Renal cortex interstitium (tissue), 11 donors: ENCODE measurements around the gene MAEA. TPM values are rescaled to one million over a fixed set of nuclear protein-coding genes. Genes with fewer than 3 reads are reported as not detected.

Experiments used
- DNase-seq, 11 donors: peaks; one replicate each; pipeline ENCODE4 v3.0.0-alpha.2; 2013; ENCODE audit warnings: low read depth in 9 of 11, low spot score in 4 of 11; ENCODE audit errors: extremely low read depth in 1 of 11
- polyA plus RNA-seq, 3 donors: library from polyadenylated mRNA; unstranded; fragments of 120-200 nt; gene quantifications; one replicate each; pipeline ENCODE4 v1.2.1, GENCODE V29; 2013; ENCODE audit not compliant: insufficient read length in 3 of 3

Gene MAEA
- polyA plus RNA-seq, 3 donors, result 59.8 to 85.4 (median 73.0) TPM

DNA sequence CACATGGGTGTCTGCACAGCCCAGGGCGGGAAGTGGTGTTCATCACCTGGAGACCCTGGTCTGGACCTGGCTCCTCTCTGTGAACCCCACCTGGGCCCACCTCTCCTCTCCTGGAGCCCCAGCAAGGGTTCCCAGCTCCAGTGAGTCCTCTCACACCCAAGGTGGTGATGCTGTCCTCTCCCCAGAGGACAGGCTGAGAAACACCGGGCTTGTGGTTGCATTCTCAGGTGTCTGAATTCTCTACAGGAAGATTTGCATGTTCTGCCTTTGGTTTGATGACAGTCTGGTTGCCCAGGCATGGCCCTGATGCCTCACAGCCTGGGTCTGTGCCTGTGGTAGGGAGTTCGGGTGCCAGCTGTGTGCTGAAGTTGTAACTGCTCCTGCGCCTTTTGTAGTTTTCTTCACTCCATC is 3.8 kb downstream of the MAEA start:
- DNase-seq, result no peak

DNA sequence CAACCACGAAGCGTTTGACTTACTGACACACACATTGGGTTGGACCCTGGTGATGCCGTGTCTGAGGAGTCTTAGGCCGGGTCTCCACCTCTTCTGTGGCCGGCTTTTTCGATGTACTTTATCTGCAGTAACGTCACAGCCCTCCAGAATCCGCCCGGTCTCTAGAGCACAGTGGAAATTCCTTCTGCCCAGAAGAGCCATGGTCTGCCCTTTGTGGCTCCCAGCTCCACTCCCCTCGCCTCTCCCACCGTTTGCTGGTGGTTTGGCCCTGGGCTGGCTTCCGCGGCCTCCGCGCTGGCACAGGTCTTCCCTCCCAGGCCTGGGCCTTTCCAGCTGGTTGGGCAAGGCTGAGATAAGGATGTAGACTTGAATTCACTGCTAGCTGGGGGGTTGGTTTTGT is 4.3 kb downstream of the MAEA start:
- no peak for DNase-seq

DNA sequence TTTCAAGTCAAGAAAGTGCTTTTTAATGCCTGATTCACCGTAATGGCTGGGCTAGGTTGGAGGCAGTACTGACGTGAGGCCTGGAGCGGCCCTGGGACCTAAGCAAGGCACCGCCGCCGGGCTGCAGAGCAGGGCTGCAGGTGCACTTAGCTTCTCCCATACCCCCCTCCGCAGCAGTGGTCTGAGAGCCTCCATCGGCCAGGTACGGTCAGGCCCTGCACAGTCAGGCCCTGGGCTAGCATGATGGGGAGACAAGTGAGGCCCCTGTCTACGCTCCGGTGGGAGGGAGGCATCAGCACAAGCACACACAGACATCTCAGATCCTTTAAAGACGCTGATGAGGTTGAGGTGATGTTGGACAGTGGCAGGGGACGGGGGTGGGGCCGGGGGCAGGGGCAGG is 4.7 kb downstream of the MAEA start:
- DNase-seq, result no peak

DNA sequence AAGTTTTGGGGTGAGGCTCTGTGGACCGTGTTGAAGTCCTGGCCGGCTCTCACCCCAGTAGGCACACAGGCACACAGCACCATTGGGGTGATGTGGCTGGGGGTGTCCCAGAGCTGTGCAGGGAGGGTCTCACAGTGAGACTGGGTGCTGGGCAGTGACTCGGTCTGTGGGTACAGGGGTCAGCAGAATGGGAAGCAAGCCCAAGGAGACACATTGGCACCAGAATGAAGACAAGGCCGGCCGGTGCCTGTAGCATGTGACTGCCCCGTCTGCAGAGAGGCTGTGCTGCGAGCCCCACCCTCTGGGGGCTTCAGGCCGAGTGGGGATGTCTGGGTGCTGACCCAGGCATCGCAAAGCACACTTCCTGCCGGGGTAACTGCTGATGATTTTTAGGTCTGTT is 5.2 kb downstream of the MAEA start:
- no peak for DNase-seq

DNA sequence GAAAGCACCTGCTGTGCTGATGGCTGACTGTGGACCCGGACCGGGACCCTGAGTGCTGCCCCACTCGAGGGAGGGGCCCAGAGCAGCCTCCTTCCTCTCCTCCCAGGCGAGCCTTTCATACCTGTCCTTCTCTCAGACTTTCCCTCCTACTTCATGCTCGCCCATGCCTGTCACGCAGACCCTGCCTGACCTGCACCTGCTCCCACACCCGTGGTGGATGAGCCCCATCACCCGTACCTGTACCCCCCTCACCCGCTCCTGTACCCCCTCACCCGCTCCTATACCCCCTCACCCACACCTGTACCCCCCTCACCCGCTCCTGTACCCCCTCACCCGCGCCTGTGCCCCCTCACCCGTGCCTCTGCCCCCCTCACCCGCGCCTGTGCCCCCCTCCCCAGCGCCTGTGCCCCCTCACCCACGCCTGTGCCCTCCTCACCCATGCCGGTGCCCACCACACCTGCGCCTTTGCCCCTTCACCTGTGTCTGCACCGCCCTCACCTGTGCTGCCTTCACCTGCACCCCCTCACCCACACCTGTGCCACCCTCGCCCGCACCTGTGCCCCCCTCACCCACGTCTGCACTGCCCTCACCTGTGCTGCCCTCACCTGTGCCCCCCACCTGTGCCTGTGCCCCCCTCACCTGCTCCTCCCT is 5.8 kb downstream of the MAEA start:
- DNase-seq, result no peak

DNA sequence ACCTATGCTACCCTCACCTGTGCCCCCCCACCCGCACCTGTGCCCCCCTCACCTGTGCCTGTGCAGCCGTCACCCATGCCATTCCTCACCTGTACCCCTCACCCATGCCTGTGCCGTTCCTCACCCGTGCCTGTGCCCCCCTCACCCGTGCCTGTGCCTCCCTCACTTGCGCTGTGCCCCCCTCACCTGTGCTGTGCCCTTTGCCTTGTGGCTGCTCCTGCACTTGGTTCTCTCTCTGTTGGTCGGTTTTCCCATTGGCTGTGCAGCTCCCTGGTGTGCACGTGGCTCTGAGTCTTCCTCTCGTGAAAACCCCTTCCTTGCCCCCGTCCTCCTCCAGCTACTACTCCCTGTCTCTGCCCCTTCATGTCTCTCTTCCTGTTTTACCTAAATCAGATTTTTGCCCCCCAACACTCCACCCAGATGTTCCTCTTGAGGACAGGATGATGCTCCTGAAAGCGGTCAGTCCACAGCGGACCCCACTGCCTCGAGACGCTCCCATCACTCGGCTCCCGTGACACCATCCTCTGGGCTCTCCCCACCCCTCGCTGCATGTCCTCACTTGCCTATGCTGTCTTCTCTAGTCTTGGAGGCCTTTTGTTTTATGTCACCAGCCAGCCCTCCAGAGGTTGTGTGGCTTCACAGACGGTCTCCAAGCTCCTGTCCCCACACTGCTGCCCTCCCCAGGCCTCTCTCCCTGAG is 6.8 kb downstream of the MAEA start:
- no peak for DNase-seq

DNA sequence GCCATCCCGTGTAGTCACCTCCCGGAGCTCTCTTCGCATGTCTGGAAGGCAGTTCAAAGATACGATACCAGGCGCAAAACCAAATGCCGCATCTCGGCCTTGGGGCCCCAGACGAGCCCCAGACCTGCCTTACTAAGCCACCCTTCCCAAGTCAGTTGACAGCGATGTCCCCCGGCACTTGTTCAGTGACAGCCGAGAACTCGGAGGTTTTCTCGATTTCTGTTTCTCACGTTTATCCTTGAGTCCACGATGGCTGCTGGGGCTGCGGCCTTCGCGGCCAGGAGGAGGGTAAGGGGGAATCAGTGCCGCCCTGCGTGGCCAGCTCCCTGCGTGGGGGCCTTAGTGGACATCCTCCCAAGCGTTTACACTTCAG is 7.3 kb downstream of the MAEA start:
- DNase-seq, result no peak

DNA sequence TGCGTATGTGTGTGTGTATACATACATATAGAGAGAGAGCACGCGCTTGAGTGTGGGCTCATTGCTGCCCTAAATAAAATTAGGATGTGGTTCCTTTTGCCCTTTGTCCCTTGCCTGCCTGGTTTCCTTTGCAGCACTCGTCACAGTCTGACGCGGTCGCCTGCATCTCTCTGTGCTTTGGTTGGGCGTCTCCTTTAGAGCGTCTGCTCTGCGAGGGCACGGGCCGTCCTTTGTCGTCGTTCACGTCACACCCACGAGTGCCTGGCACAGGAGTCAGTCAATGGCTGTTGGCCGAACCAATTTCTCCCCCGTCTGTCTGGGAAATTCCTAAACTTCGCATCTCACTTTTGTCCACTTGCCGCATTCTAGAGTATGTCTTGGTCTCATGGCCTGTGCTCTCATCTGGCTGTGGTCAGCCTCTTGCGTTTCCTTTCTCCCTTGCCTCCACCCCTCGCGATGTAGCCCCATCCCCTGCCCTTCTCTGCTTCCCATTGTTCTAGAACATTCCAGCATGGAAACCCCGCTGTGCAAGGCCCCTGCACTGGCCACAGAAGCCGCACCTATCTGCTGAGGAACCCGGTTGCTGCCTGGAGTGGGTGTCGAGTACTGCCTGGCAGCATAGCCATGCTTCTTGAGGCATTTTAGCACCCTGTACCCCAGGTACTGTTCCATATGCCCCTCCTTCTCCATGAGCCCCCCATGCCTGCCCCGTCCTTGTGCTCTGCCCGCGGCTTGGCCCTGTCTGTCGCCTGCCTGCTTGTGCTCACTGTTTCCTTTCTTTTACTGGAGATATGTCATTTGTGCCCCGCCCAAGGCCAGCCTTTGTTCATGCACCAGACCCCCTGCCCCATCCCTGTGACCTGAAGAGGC is 8.0 kb downstream of the MAEA start:
- DNase-seq, result no peak

DNA sequence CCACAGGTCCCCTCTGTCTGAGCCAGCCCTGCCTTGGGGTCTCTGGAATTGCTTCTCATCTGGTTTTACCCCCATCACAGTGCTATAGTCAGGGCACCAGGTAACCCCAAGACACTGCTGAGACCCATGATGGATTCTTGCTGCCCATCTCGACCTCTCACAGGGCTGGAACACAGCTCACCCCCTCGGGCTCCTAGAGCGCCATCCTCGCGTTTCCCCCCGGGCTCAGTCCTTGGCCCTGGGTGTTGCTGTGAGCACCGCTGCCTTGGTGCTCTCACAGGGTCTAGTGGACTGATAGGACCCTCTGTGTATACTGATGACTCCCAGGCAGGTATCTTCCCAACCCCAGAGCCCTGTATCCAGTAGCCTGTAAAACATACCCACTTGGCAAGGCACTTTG is 8.8 kb downstream of the MAEA start:
- no peak for DNase-seq

DNA sequence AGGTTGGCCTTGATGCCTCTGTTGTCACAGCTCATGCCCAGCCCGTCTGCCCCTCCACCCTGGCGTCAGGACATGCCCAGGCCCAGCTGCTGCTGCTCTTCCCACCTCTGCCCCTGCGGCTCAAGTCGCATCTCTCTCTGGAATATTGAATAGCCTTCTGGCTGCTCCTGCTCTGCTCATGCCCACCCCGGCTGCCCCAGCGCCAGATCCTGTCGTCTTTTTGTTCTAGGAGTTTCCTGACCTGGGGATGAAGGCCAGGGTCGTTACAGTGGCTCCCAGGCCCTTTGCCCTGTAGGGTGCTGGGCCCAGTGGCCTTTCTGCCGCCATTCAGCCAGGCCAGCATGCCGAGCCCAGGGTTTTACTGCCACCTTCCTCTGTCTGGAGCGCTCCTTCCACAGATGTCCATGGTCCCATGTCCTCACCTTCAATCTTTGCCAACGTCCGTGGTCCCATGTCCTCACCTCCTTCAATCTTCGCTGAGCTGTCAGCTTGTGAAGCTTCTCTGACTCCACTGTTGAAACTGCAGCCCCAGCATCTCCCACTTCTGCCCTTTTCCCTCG is 9.7 kb downstream of the MAEA start:
- DNase-seq, result no peak

DNA sequence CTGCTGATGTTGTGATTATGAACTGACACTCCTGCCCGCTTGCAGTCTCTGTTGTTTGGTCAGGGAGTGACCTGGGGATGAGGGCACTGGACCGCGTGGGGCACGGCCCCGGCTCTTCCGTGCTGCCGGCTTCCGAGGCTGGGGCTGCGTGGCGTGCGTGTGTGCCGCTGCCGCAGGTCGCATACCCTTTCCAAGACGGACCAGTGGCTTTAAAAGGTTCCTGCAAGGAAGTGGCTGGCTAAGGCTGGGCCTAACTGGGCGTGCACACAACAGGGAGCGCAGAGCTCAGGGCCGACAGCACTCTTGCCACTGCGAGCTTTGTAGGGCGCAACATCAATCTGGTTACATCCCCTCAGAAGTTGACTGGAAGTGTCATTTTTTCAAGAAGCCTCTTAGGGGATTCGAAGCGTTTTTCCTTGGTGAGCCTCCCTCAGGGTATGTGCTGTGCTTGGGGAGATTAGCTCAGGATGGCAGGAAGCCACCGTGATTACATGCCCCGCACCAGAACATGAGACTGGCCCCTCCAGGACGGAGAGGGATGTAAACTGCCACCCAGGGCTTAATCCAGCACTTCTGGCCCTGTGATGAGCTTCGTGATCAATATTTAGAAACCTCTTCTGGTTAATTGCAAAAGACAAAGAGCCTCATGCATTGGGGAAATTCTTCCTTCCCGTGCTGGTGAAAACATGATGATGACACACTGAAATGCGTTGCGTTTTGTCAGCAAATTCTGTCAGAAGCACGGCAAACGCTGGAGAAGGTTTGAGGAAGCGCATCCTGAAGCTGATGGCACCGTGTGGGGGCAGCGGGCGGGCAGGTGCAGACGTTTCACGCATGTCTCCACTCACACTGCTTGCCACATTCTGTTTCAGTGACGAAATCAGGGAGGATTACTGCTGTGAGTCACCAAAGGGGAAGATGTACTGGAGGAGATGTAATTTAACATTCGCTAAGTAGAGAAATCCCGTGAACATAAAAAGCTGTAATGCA is 11.1 kb downstream of the MAEA start:
- DNase-seq, result no peak

DNA sequence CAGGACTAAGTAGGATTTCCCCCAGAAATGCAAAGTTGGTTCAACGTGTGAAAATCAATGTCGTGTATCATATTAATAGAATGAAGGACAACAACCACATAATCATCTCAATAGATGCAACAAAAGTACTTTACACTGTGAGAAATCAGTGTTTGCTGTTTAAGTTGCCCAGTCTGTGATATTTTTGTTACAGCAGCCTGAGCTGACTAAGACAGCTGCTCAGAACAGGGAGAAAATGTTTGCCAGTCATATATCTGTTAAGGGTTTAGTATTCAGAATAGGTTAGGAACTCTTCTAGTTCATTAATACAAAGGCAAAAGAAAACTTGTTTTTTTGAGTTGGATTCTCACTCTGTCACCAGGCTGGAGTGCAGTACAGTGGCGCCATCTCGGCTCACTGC is 12.5 kb downstream of the MAEA start:
- DNase-seq, result no peak

DNA sequence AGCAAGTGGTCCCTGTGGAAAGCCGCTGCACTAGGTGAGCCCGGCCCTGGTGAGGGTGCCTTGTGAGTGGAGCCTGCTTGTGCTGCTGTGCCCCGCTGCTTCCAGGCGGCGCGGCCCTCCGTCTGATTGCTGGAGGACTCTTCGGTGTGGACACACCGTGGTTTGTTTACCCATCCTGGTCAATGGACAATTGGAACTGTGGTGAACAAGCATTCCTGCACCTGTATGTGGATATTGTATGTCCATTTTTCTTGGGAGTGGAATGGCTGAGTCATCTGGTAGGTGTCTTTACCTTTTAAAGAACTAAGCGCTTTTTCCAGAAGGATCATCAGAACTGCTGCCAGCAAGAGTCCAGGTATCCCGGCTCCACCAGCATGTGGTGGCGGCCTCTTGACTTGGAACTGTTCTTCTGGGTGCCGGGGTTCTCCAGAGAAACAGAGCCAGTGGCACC is 15.6 kb downstream of the MAEA start:
- DNase-seq, result no peak

DNA sequence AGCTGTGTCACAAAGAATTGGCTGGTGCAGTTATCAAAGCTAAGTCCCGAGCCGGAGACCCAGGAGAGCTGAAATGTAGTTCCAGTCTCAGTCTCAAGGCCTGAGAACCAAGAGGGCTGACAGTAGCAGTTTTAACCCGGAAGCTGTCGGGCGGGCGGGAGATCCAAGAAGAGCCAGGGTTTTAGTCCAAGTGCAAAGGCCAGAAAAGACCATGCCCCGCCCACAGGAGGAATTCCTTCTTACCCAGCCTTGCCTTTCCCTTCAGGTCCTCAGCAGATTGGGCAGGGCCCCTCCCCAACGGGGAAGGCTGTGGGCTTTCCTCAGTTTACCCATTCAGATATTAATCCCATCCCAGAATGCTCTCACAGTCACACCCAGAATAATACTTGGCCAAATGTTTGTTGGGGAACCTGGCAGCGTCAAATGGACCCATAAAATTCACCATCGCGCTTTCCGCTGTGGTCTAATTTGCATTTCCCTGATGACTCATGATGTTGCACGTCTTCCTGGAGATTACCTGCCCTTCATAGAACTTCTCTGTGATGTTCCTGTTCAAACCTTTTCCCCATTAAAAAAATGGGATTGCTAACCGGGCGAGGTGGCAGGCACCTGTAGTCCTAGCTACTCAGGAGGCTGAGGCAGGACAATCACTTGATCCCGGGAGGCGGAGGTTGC is 16.2 kb downstream of the MAEA start:
- DNase-seq, result no peak

DNA sequence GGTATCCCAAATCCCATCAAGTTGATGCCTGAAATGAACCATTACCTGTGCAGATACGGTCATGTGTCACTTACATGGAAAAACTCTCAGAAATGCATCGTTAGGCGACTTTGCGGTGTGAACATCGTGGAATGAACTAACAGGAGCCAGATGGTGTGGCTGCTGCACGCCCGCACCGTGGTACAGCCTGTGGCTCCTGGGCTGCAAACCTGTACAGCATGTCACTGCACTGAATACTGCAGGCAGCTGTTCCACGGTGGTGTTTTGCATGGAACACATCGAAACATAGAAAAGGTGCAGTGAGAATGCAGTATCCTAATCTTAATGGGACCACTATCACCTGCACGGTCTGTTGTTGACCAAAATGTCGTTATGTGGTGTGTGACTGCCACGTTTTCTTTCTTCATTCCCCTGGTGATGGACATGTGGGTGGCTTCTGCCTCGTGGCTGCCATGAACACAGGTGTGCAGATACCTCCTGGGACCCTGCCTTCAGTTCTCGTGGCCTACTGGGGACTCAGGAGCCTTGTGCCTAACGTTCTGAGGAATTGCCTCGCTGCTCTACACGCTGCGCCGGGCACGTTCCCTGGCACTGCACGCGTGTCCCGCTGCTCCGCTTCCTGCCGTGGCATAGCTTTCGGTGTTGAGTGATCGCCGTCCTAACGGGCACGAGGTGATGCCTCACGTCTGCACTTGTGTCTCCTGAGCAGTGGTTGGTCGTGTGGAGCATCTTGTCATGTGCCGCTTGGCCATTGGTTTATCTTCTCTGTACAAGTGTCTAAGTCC is 18.5 kb downstream of the MAEA start:
- DNase-seq, result no peak

DNA sequence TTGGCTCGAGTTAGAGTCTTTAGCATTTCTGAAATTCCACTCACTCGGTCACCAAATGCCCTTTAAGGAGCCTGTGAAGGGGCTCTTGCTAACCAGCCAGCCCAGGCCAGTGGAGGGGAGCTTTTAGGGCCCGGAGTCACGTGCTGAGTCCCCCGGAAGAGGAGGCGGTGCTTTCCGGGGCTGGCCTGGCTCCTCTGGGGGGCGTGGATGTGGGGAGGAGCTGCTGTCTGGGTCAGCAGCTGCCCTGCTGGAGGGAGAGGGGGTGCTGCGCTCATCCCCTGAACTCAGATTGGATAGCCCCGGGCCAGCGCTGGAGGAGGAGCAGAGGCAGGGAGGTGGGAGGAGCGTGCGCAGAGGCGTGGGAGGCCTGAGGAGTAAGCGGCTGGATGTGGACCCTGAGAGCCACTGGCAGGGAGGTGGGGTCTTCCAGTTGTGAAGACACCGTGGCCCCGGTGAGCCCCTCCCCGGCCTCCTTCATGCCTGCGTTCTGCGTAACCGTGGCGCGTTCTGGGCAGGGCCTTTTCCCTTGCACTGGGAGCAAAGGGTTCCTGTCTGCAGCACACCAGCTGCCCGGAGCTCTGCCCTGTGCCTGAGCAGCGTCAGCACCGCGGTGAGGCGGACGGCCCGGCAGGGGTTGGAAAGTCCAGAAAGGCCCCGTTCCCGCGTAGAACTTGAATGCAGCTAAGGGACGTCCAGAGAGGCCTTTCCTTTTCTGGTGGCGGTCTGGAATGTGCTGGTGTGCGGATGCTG is 19.7 kb downstream of the MAEA start:
- DNase-seq, result peak; percentile 75 to 95 (median 91)
